ENCODE data around the gene ZBTB18. TPM values are rescaled to one million over a fixed set of nuclear protein-coding genes. Genes with fewer than 3 reads are reported as not detected.
A peak's percentile ranks its signal among the peaks of the same experiment; 100 is the strongest.

The ZBTB18 gene
- total and polyA plus RNA-seq, 2 of the 4 experiments (the other 2 are of a cell fraction) = 10.0 to 16.0 TPM

- H3K9me1 ChIP-seq (ENCODE audit: insufficient read depth, low read length) = no peaks in the 10 kb centered on the region
- H4K91ac ChIP-seq (ENCODE audit: insufficient read depth, low read depth, low read length) = no peak overlapping the region
- peak overlapping the region; percentile 74; the same call in 1 of the 2 replicates for H3K14ac ChIP-seq (replicated peaks; ENCODE audit: low read depth, low read length)
- H2AK5ac ChIP-seq (ENCODE audit: low read depth, low read length) = peak overlapping the region; percentile 48; the same call in 1 of the 2 replicates
- H3K4me3 ChIP-seq (ENCODE audit: insufficient read depth, low read depth, low read length) = peak overlapping the region; percentile 82
- intact Hi-C loops (cut with micrococcal nuclease) (loop anchor here (10.0 kb wide), 1 partner anchor 55 kb away; no protein-coding TSS in a partner anchor), in situ Hi-C loops (cut with MboI; ENCODE audit: low sequenced_read_pairs) (loop anchor here (25.0 kb wide), 1 partner anchor 212 kb away; no protein-coding TSS in a partner anchor), dilution Hi-C loops (cut with HindIII; ENCODE audit: low sequenced_read_pairs, unreplicated experiment) (no loop called here)
- H2BK15ac ChIP-seq (ENCODE audit: low read depth, low read length) = no peak overlapping the region
- peaks cover 2% of the 10 kb centered on the region; the same call in 1 of the 2 replicates for H3K4me1 ChIP-seq (ENCODE audit: control insufficient read depth, insufficient read depth, low read length)
- no peaks in the 10 kb centered on the region for H3K9me3 ChIP-seq (ENCODE audit: control insufficient read depth, insufficient read depth, low read length)
- WGBS, 2 experiments (ENCODE audit: extremely low coverage in 2 of 2, insufficient read length in 1 of 2) = 21% methylated on average over 4 of the region's 21 CpGs; no CpG with 5 or more reads in 1 of the 2 experiments
- ATAC-seq (ENCODE audit: low read depth) = no peak
- no peak overlapping the region for H4K5ac ChIP-seq (ENCODE audit: low read depth, low read length)
- H3K4ac ChIP-seq (ENCODE audit: low read depth, low read length) = peak overlapping the region; percentile 78; the same call in 1 of the 2 replicates
- 0 out of 2 replicates have a peak overlapping the region, but pooled peaks have one; percentile 11 for H3K18ac ChIP-seq (ENCODE audit: low read depth, low read length)
- H4K8ac ChIP-seq (ENCODE audit: low read depth in 2 of 2, low read length in 2 of 2) = peak overlapping the region in 1 of 2 experiments; percentile 15; a peak in 1 of 4 replicates
- H4K20me1 ChIP-seq (ENCODE audit: insufficient read depth, low read length) = peaks cover 26% of the 10 kb centered on the region
- H2BK120ac ChIP-seq (ENCODE audit: low read depth, low read length) = peak overlapping the region; percentile 50; the same call in 1 of the 2 replicates
- no peaks in the 10 kb centered on the region for H3K27me3 ChIP-seq (ENCODE audit: control insufficient read depth, insufficient read depth, low read length)
- peak overlapping the region; percentile 15 for H2BK5ac ChIP-seq (ENCODE audit: low read depth, low read length, poor library complexity, severe bottlenecking)
- ChIA-PET POLR2A (ENCODE audit: unreplicated experiment) (no interaction called here), CTCF (interaction anchor here (0.9 kb wide), 1 partner anchor 122 kb away, joined by 3 read pairs; no protein-coding TSS in a partner anchor)
- peak overlapping the region; percentile 95 for H2AK9ac ChIP-seq (replicated peaks; ENCODE audit: low read depth, low read length, poor library complexity)
- no peak overlapping the region for H2BK20ac ChIP-seq (ENCODE audit: low read depth, low read length)
- no peak for TF ChIP-seq USF2 (IDR thresholded peaks at IDR 0.05; ENCODE audit: low read depth, low read length)
- no peak for TF ChIP-seq CTCF (conservative IDR thresholded peaks at IDR 0.05; ENCODE audit: low read depth, low read length)
- TF ChIP-seq CEBPB (IDR thresholded peaks at IDR 0.05; ENCODE audit: low read depth, low read length) = no peak
- H3K79me1 ChIP-seq (ENCODE audit: low read depth in 1 of 2, low read length in 2 of 2) = peaks cover 24 to 43% of the 10 kb centered on the region in 2 experiments
- H3K23ac ChIP-seq (ENCODE audit: low read depth, low read length) = peak overlapping the region; percentile 89
- peak overlapping the region; percentile 96 for H3K4me2 ChIP-seq (ENCODE audit: low read depth, low read length)
- no TSS peak for BruUV-seq (replicated peaks)
- DNase-seq = no peak
- H3K9ac ChIP-seq (ENCODE audit: low read depth, low read length) = peak overlapping the region; percentile 78
- H3K27ac ChIP-seq (ENCODE audit: insufficient read depth, low read length) = 0 out of 2 replicates have a peak overlapping the region, but pooled peaks have one; percentile 13
- H2AFZ ChIP-seq (replicated peaks; ENCODE audit: low read length, poor library complexity) = peak overlapping the region; percentile 76
- peak overlapping the region; percentile 13 for H3K56ac ChIP-seq (ENCODE audit: extremely low read depth, insufficient read depth, low read length)
- H3K36me3 ChIP-seq (ENCODE audit: control insufficient read depth, insufficient read depth, low read length) = peaks cover 15% of the 10 kb centered on the region
Measured at GRCh38 chr1:244050014-244050834, 859 bp upstream of the ZBTB18 start.

Measured in IMR-90 (cell line).